Epidermal melanocyte (primary cell): ENCODE data around the gene AXIN1.
A peak's percentile ranks its signal among the peaks of the same experiment; 100 is the strongest.

Experiments used
- DNase-seq: peaks from one replicate; pipeline ENCODE4 v3.0.0; 2011; ENCODE audit warnings: low spot score; ENCODE audit not compliant: insufficient read length

Gene AXIN1

GRCh38 chr16:333406-334094 is 19.0 kb downstream of the AXIN1 start:
- DNase-seq, result no peak

DNA sequence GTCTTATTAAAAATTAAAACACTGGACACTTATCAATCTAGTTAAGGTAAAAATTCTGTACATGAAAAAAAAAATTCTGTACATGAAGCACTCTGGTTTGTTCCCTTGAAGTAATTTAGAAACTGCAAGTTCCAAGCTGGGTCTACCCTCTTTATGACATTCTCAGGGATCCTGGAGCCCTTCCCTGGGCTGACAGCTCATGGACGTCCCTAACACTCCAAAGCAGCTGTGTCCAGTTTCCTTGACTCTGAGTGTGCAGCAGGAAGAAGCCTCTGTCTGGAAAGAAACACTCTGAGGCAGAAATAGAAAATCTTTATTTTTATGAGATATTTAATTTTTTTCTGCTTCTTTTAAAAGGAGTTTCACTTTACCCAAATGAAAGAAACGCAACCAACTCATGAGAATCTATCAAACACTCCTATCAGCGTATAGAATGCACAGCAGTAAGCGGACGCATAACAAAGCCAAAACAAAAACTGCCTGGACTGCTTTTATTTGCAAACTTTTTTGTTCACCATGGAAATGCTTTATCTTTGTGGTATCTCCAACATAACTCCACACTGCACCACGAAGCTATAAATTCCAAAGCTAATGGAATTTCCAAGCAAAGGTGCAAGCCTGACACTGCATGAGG is 21.2 kb downstream of the AXIN1 start:
- DNase-seq, result peak; percentile 70

GRCh38 chr16:330741-331140 is 21.8 kb downstream of the AXIN1 start:
- DNase-seq, result peak; percentile 27

- no peak for DNase-seq
These were observed 27.0 kb downstream of the AXIN1 start for GRCh38 chr16:325375-326145.

- DNase-seq, result no peak
These were observed 27.8 kb downstream of the AXIN1 start for GRCh38 chr16:324451-325334.

DNA sequence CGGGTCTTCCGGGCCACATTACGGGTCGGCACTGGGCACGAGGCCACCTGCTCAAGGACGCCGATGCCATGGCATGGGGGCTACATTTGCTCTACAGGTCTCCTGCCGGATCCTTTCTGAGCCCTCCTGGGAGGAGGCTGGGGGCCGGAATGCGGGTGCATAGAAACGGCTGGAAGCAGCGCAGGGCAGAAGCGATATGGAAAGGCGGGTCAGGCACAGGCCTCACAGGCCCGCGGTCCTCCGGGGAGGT is 28.4 kb downstream of the AXIN1 start:
- no peak for DNase-seq

GRCh38 chr16:322476-323143 is 29.9 kb downstream of the AXIN1 start:
- DNase-seq, result no peak

DNA sequence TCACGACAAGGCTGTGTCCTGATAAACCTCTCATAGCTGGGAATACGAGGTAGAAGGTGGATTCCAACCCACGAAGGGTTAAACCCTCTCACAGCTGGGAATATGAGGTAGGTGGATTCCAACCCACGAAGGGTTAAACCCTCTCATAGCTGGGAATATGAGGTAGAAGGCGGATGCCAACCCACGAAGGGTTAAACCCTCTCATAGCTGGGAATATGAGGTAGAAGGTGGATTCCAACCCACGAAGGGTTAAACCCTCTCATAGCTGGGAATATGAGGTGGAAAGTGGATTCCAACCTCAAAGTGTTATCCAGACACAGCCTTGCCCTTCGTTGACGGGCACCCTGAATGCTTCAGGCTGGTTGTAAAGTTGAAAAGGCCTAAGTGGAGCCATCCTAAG is 31.0 kb downstream of the AXIN1 start:
- DNase-seq, result no peak

GRCh38 chr16:320206-320605 is 32.3 kb downstream of the AXIN1 start:
- no peak for DNase-seq

DNA sequence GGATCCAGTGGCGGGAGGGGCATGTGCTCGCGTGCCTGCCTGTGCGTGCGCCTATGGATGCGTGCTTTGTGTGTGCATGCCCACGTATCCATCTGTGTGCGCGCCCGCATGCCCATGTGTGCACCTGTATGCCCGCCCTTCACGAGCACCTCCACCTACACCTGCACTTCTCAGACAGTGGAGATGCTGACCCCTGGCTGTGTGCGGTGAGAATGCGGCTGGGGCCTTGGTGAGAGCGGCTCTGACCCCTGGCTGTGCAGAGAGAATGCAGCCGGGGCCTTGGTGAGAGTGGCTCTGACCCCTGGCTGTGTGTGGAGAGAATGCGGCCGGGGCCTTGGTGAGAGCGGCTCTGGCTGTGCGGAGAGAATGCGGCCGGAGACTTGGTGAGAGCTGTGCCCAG is 33.9 kb downstream of the AXIN1 start:
- no peak for DNase-seq

- DNase-seq, result no peak
These were observed 34.9 kb downstream of the AXIN1 start for GRCh38 chr16:317583-317982.

GRCh38 chr16:316741-317464 is 35.6 kb downstream of the AXIN1 start:
- DNase-seq, result no peak

DNA sequence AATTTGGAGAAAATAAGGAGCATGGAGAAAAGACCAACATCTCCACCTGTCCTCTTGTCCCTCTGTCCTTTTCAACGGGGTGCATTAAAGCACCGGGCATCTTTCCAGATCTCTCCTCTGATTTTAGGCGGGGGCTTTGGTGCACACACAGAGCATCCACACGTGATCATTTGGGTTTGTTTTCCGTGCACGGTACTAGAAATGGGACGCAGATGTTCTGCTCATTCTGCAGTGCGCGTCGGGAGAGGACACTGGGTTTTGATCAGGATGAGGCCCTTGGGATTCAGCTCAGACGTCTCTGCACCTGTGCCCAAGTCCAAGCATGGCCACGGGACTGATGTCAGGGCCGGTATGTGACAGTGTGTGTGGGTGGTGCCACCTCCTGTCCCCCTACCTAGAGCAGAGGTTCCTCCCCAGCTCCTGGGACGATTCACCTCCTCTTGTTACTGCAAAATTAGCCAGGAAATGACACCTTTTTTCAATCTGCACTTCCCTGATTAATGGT is 37.7 kb downstream of the AXIN1 start:
- no peak for DNase-seq

DNA sequence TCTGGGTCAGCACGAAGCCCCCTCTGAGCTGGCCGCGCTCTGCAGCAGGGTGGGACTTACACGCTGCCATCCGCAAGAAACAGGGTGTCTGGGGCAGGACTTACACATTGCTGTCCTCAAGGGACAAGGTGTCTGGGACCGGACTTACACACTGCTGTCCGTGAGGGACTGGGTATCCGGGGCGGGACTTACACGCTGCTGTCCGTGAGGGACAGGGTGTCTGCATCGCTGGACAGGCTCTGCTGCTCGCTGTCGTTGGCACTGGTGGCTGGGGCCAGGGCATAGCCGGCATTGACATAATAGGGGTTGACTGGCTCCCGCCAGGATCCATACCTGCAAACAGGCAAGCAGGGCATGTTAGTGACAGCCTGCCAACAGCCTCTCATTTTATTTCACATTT is 38.2 kb downstream of the AXIN1 start:
- DNase-seq, result no peak

- DNase-seq, result no peak
These were observed 40.8 kb downstream of the AXIN1 start for GRCh38 chr16:311725-312124.

GRCh38 chr16:309476-309875 is 43.0 kb downstream of the AXIN1 start:
- no peak for DNase-seq

DNA sequence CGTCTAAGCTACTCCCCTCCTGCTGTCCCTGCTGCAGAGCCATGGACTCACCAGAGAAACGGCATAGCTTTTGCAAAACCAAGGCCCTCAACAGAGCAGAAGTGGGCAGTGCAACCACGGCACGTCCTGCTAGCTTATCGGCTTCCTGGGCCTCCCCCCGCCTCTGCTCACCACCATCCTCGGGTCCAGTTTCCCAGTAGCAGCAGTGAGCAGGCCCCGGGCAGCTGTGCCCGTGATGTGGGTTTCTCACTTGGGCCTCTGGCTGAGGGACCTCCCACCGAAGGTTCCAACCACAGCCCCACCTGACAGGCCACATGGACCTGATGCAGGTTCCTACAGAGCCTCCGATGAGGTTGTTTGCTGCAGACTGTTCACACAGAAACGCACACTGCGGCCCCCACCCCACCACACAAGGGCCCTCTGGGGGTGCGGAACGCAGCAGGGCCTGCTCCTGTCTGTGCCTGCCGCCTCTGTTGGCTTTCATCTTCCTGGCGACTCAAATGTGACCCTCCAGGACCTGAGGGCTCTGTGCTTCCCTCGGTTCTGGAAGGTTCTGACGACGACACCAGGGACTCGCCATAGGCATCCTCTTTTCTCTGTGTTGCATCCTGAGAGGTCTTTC is 44.7 kb downstream of the AXIN1 start:
- DNase-seq, result no peak

DNA sequence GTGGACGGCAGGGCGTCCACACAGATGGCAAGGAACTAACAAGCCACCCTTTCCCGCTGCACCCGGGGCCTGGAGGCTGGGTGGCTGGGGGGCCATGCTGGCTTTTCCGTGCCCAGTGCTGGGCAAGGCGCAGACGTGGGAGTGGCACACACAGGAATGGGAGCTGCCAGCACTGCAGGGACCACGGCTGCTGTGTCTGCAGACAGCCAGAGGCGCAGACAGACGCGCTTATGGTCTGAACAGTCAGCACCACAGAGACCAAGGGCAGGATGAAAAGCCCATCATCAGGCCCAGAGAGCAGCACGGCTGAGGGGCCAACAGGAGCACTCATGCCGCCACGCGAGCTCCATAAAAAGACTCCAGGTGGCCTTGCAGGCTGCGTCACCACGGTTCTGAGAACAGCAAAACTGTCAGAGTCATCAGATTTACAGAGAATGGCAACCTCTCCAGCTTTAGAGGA is 45.6 kb downstream of the AXIN1 start:
- DNase-seq, result no peak

DNA sequence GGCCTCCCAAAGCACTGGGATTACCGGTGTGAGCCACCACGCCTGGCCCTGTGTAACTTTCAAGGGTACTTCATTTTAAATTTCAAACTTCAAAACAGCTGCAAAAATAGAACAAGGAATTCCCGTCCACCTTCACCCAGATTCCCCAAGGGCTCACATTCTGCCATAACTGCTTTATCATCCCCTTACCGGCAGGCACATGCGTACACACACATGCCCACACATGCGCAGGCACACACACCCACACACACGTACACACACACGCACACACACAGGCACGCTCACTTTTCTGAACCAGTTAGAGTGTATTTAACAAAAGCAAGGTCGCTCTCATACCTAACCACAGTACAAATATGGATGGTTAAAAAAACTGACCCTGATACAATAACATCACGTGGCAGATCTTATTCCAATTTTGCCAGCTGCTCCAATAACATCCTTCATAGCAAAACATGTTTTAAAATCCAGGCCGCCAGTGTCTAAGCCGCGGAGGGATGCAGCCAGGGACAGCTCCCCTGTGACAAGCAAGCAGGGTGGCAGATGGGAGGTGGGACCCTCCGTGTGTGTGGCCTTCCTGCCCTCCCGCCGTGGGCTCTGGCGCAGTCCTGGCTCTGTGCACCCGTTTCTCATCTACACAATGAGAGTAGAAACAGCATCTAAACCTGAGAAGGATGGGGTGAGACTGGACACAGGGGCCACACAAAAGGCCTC is 46.5 kb downstream of the AXIN1 start:
- no peak for DNase-seq
